RWPE2 (cell line): ENCODE data around the gene ELP1.

ENCODE experiments used
- ATAC-seq: fragments of 200-7000 bp; cut with Tn5 transposase; 3 replicates; pipeline ENCODE4 v1.9.1; 2021; ENCODE audit warnings: low read depth
- DNase-seq: peaks from one replicate; pipeline ENCODE4 v3.0.0-alpha.2; 2020; ENCODE audit warnings: low spot score
- H3K27ac ChIP-seq: fragments of 450-650 bp; 2 replicates; pipeline ENCODE4 v1.5.1; 2017; ENCODE audit warnings: mild to moderate bottlenecking; ENCODE audit not compliant: poor library complexity, severe bottlenecking
- H3K27me3 ChIP-seq: fragments of 250-450 bp; sonication (Bioruptor Pico); 2 replicates; pipeline ENCODE4 v1.5.1; 2021; ENCODE audit warnings: mild to moderate bottlenecking, moderate library complexity; ENCODE audit not compliant: insufficient read depth, poor library complexity, severe bottlenecking
- H3K36me3 ChIP-seq: fragments of 250-450 bp; sonication (Bioruptor Pico); 2 replicates; pipeline ENCODE4 v1.5.1; 2020; ENCODE audit warnings: low read depth, mild to moderate bottlenecking, moderate library complexity
- H3K4me1 ChIP-seq: fragments of 250-450 bp; sonication (Bioruptor Pico); 2 replicates; pipeline ENCODE4 v1.5.1; 2021; ENCODE audit warnings: mild to moderate bottlenecking, moderate library complexity; ENCODE audit not compliant: insufficient read depth, poor library complexity, severe bottlenecking
- H3K4me3 ChIP-seq: fragments of 250-450 bp; sonication (Bioruptor Pico); 2 replicates; pipeline ENCODE4 v1.5.1; 2021; ENCODE audit warnings: mild to moderate bottlenecking, moderate library complexity; ENCODE audit not compliant: severe bottlenecking
- H3K9me3 ChIP-seq: fragments of 250-450 bp; sonication (Bioruptor Pico); 2 replicates; pipeline ENCODE4 v1.5.1; 2021; ENCODE audit warnings: mild to moderate bottlenecking, moderate library complexity; ENCODE audit not compliant: severe bottlenecking
- CTCF ChIP-seq: fragments of 450-650 bp; IDR thresholded peaks from one replicate; pipeline ENCODE4 v1.5.1; 2017; ENCODE audit warnings: mild to moderate bottlenecking, moderate library complexity; ENCODE audit not compliant: poor library complexity, severe bottlenecking

ELP1 gene

GRCh38 chr9:108884701-108885100, 49.2 kb downstream of the ELP1 start:
- TF ChIP-seq CTCF: no peak
- Histone ChIP-seq H3K4me1 (peaks cover 16% of the 10 kb centered on the region), H3K36me3 (peaks cover 78% of the 10 kb centered on the region)

GRCh38 chr9:108883085-108883484, 50.8 kb downstream of the ELP1 start:
- Histone ChIP-seq H3K27ac (no peak overlapping the region), H3K4me1 (peaks cover 16% of the 10 kb centered on the region), H3K9me3 (no peaks in the 10 kb centered on the region), H3K27me3 (no peaks in the 10 kb centered on the region), H3K4me3 (no peak overlapping the region), H3K36me3 (peaks cover 79% of the 10 kb centered on the region)
- ATAC-seq (no peak), DNase-seq (no peak)
- no peak for TF ChIP-seq CTCF

More at GRCh38 chr9:108884701-108885100, 49.2 kb downstream of the ELP1 start:
- Histone ChIP-seq H3K4me3 (no peak overlapping the region), H3K27me3 (no peaks in the 10 kb centered on the region), H3K9me3 (no peaks in the 10 kb centered on the region), H3K27ac (peak overlapping the region; percentile 70)
- ATAC-seq (no peak), DNase-seq (no peak)

- Histone ChIP-seq H3K4me1 (peaks cover 16% of the 10 kb centered on the region), H3K4me3 (no peak overlapping the region), H3K27me3 (no peaks in the 10 kb centered on the region), H3K9me3 (no peaks in the 10 kb centered on the region), H3K36me3 (peaks cover 80% of the 10 kb centered on the region), H3K27ac (no peak overlapping the region)
- ATAC-seq: no peak
- no peak for DNase-seq
- TF ChIP-seq CTCF: no peak
These were observed 51.7 kb downstream of the ELP1 start for GRCh38 chr9:108882052-108882888.

GRCh38 chr9:108880738-108881316, 53.1 kb downstream of the ELP1 start:
- H3K36me3 ChIP-seq: peaks cover 84% of the 10 kb centered on the region
- peaks cover 8% of the 10 kb centered on the region for H3K4me1 ChIP-seq
- no peak for ATAC-seq

More at GRCh38 chr9:108880738-108881316, 53.1 kb downstream of the ELP1 start:
- Histone ChIP-seq H3K27me3 (no peaks in the 10 kb centered on the region), H3K4me3 (no peak overlapping the region), H3K9me3 (no peaks in the 10 kb centered on the region), H3K27ac (no peak overlapping the region)
- DNase-seq: no peak
- no peak for TF ChIP-seq CTCF
